B cell (primary cell): ENCODE data around the gene LHPP. TPM values are rescaled to one million over a fixed set of nuclear protein-coding genes. Genes with fewer than 3 reads are reported as not detected.

Experiments used
- ATAC-seq: fragments of 200-7000 bp; cut with Tn5 transposase; one replicate; pipeline ENCODE4 v1.10.0; 2021; ENCODE audit warnings: low read depth, mild to moderate bottlenecking, moderate number of reproducible peaks, moderate library complexity
- CTCF ChIA-PET: fragments of 350-600 bp; sonication (Branson Sonifier 250); formaldehyde crosslinking; loops from one replicate; lab custom pipeline; 2021; ENCODE audit warnings: antibody characterized with exemption, inconsistent platforms; lab: Charles Lee
- POLR2A ChIA-PET: fragments of 350-600 bp; sonication (Branson Sonifier 250); formaldehyde crosslinking; loops from one replicate; lab custom pipeline; 2021; ENCODE audit warnings: antibody characterized with exemption; lab: Charles Lee
- DNase-seq: peaks from one replicate; pipeline ENCODE4 v3.0.0; 2013
- H2AFZ ChIP-seq: 2 replicates; pipeline ENCODE4 v1.6.1; 2012; ENCODE audit warnings: mild to moderate bottlenecking, low read depth, low read length; ENCODE audit not compliant: insufficient read depth, poor library complexity, severe bottlenecking
- H3K27ac ChIP-seq, 2 donors: 1 replicate in 1 of 2; 2 replicates in 1 of 2; pipeline ENCODE4 v1.5.1; 2012 to 2013; ENCODE audit warnings: low read length in 2 of 2, mild to moderate bottlenecking in 2 of 2, moderate library complexity in 1 of 2
- H3K27me3 ChIP-seq, 4 experiments: fragments of 200-600 bp in 1 of 4; sonication (generic) in 1 of 4; replicated peaks in 1 of 4; 1 replicate in 2 of 4; 2 replicates in 2 of 4; pipeline versions ENCODE4 v1.6.1 to v1.7.0; 2013 to 2016; ENCODE audit warnings: low read length in 3 of 4, mild to moderate bottlenecking in 2 of 4, mixed read lengths in 1 of 4, moderate library complexity in 1 of 4; ENCODE audit not compliant: insufficient read depth in 4 of 4, control insufficient read depth in 3 of 4; ENCODE audit errors: control extremely low read depth in 1 of 4
- H3K36me3 ChIP-seq, 2 experiments: replicated peaks in 1 of 2; 1 replicate in 1 of 2; 2 replicates in 1 of 2; pipeline versions ENCODE4 v1.6.1 to v1.7.1; 2013; ENCODE audit warnings: low read length in 1 of 2; ENCODE audit not compliant: insufficient read depth in 2 of 2, control insufficient read depth in 1 of 2; ENCODE audit errors: control extremely low read depth in 1 of 2, extremely low read depth in 1 of 2
- H3K4me1 ChIP-seq, 2 donors: fragments of 200-600 bp in 1 of 2; sonication (generic) in 1 of 2; 1 replicate in 1 of 2; 2 replicates in 1 of 2; pipeline versions ENCODE4 v1.5.1 to v1.6.1; 2013 to 2017; ENCODE audit warnings: low read length in 2 of 2; ENCODE audit not compliant: control insufficient read depth in 2 of 2, insufficient read depth in 2 of 2
- H3K4me2 ChIP-seq: replicated peaks from 2 replicates; pipeline ENCODE3; 2012; ENCODE audit warnings: mild to moderate bottlenecking, low read depth, low read length; ENCODE audit not compliant: poor library complexity, severe bottlenecking
- H3K4me3 ChIP-seq, 5 experiments: fragments of 200-600 bp in 1 of 5; sonication (generic) in 1 of 5; 1 replicate in 3 of 5; 2 replicates in 2 of 5; pipeline versions ENCODE4 v1.5.1 to v1.7.0; 2011 to 2016; ENCODE audit warnings: low read length in 4 of 5, mild to moderate bottlenecking in 4 of 5, low read depth in 2 of 5, control low read depth in 1 of 5, moderate library complexity in 1 of 5; ENCODE audit not compliant: insufficient read depth in 1 of 5; ENCODE audit errors: control extremely low read depth in 1 of 5, extremely low read depth in 1 of 5
- H3K79me2 ChIP-seq: fragments of 200-600 bp; sonication (generic); one replicate; pipeline ENCODE4 v1.6.0; 2016; ENCODE audit warnings: low read length; ENCODE audit not compliant: control insufficient read depth, insufficient read depth
- H3K9ac ChIP-seq: fragments of 200-600 bp; sonication (generic); 2 replicates; pipeline ENCODE4 v1.6.1; 2017; ENCODE audit warnings: mild to moderate bottlenecking, low read length, moderate library complexity
- H3K9me3 ChIP-seq, 3 donors: one replicate each; pipeline versions ENCODE4 v1.6.1 to v1.7.1; 2013; ENCODE audit warnings: low read length in 2 of 3; ENCODE audit not compliant: control insufficient read depth in 2 of 3, insufficient read depth in 1 of 3; ENCODE audit errors: control extremely low read depth in 1 of 3
- H4K20me1 ChIP-seq: 2 replicates; pipeline ENCODE4 v1.6.0; 2012; ENCODE audit warnings: mild to moderate bottlenecking, low read length; ENCODE audit not compliant: insufficient read depth, control insufficient read depth, poor library complexity, severe bottlenecking
- H3K27ac Mint-ChIP-seq: one replicate; pipeline ENCODE4 v1.8.0; 2021; ENCODE audit warnings: mixed read lengths
- H3K27me3 Mint-ChIP-seq: one replicate; pipeline ENCODE4 v1.8.0; 2021; ENCODE audit warnings: mixed read lengths
- H3K4me1 Mint-ChIP-seq: one replicate; pipeline ENCODE4 v1.8.0; 2021; ENCODE audit warnings: mixed read lengths
- H3K4me3 Mint-ChIP-seq: one replicate; pipeline ENCODE4 v1.8.0; 2021; ENCODE audit warnings: mixed read lengths
- H3K9me3 Mint-ChIP-seq: one replicate; pipeline ENCODE4 v1.8.0; 2022; ENCODE audit warnings: mixed read lengths; ENCODE audit not compliant: insufficient read depth
- CTCF ChIP-seq: fragments of 200-600 bp; IDR thresholded peaks from one replicate; pipeline ENCODE4 v1.8.0; 2022; ENCODE audit warnings: antibody characterized with exemption, mild to moderate bottlenecking
- EZH2 ChIP-seq: IDR thresholded peaks from 2 replicates; pipeline ENCODE4 v1.6.1; 2012; ENCODE audit warnings: borderline replicate concordance, low read depth, mild to moderate bottlenecking, moderate library complexity, low read length; ENCODE audit not compliant: insufficient read depth, poor library complexity, severe bottlenecking
- WGBS: methylation state at CpG from one replicate; pipeline ENCODE4 v1.1.5; 2013; ENCODE audit warnings: missing lambda C conversion rate; ENCODE audit not compliant: insufficient coverage; 5-methylcytosine and 5-hydroxymethylcytosine counted together
- intact Hi-C: fragments of 100-400 bp; cut with micrococcal nuclease; formaldehyde crosslinking; loops from one replicate; pipeline ENCODE4 v1.10.0; 2022
- polyA plus RNA-seq: library from polyadenylated mRNA; depleted of rRNA; stranded (reverse); fragments of >200 nt; gene quantifications from 2 replicates; pipeline ENCODE4 v1.2.3, GENCODE V29; 2012
- total RNA-seq, 2 donors: library from RNA; stranded (reverse); fragments of 120-200 nt in 1 of 2; gene quantifications; 1 replicate in 1 of 2; 2 replicates in 1 of 2; pipeline versions ENCODE4 v1.2.3 to v1.2.4, GENCODE V29; 2013 to 2022

Gene LHPP
- total and polyA plus RNA-seq, 2 donors (not counting 1 experiment from before 2014, with no cell fraction given): 60.2 to 83.5 TPM

GRCh38 chr10:124648738-124649137 is 187.1 kb downstream of the LHPP start:
- Histone ChIP-seq H3K4me2 (peak overlapping the region; percentile 73), H3K9me3 (no peaks in the 10 kb centered on the region), H3K4me3 (peak overlapping the region in 1 of 5 experiments; percentile 45), H3K27ac (peak overlapping the region; percentile 71 to 92), H3K36me3 (peaks cover 0 to 59% of the 10 kb centered on the region in 2 experiments), H2AFZ (no peak overlapping the region), H3K4me1 (peaks cover 100% of the 10 kb centered on the region in 2 donors), H3K27me3 (no peaks in the 10 kb centered on the region), H4K20me1 (peaks cover 51% of the 10 kb centered on the region), H3K9ac (peak overlapping the region; percentile 39), H3K79me2 (peaks cover 100% of the 10 kb centered on the region)
- H3K27me3 Mint-ChIP-seq: no peaks in the 10 kb centered on the region
- no peak for TF ChIP-seq EZH2
- no peak for TF ChIP-seq CTCF
- 19% methylated on average over 9 of the region's 9 CpGs for WGBS
- H3K27ac Mint-ChIP-seq: peak overlapping the region; percentile 97
- no peaks in the 10 kb centered on the region for H3K9me3 Mint-ChIP-seq
- no peak for ATAC-seq
- H3K4me3 Mint-ChIP-seq: peak overlapping the region; percentile 85
- intact Hi-C loops: loop anchor here (5.0 kb wide), 1 partner anchor 49 kb away; no protein-coding TSS in a partner anchor
- no peak for DNase-seq
- H3K4me1 Mint-ChIP-seq: peaks cover 99% of the 10 kb centered on the region
- CTCF ChIA-PET: interaction anchor here (1.3 to 8.3 kb wide), 12 partner anchors 8 to 117 kb away, joined by 3 to 58 read pairs (median 8); no protein-coding TSS in a partner anchor
- POLR2A ChIA-PET: interaction anchor here (1.6 to 2.9 kb wide), 2 partner anchors 12 to 29 kb away, joined by 6 to 8 read pairs; no protein-coding TSS in a partner anchor

GRCh38 chr10:124649214-124649613 is 187.6 kb downstream of the LHPP start:
- Mint-ChIP-seq H3K4me1 (peaks cover 98% of the 10 kb centered on the region), H3K27ac (peak overlapping the region; percentile 97), H3K27me3 (no peaks in the 10 kb centered on the region), H3K9me3 (no peaks in the 10 kb centered on the region), H3K4me3 (peak overlapping the region; percentile 85)
- Histone ChIP-seq H4K20me1 (peaks cover 56% of the 10 kb centered on the region), H3K79me2 (peaks cover 100% of the 10 kb centered on the region), H3K36me3 (peaks cover 0 to 59% of the 10 kb centered on the region in 2 experiments), H3K4me2 (peak overlapping the region; percentile 73), H3K4me1 (peaks cover 100% of the 10 kb centered on the region in 2 donors), H2AFZ (no peak overlapping the region), H3K4me3 (no peak overlapping the region), H3K9me3 (no peaks in the 10 kb centered on the region), H3K9ac (no peak overlapping the region), H3K27me3 (no peaks in the 10 kb centered on the region), H3K27ac (peak overlapping the region; percentile 71 to 92)
- no peak for ATAC-seq
- 71% methylated on average over 5 of the region's 5 CpGs for WGBS
- no peak for DNase-seq
- intact Hi-C loops: loop anchor here (5.0 kb wide), 1 partner anchor 48 kb away; no protein-coding TSS in a partner anchor
- CTCF ChIA-PET: interaction anchor here (1.3 to 8.3 kb wide), 11 partner anchors 9 to 118 kb away, joined by 3 to 58 read pairs (median 9); no protein-coding TSS in a partner anchor
- TF ChIP-seq EZH2: no peak
- POLR2A ChIA-PET: interaction anchor here (1.0 to 2.9 kb wide), 4 partner anchors 11 to 30 kb away, joined by 3 to 8 read pairs (median 5); no protein-coding TSS in a partner anchor
